Spleen (tissue), 7 donors: ENCODE data around the gene C9.

Source experiments
- CTCF ChIP-seq, 11 experiments: fragments of 200-600 bp in 7 of 11; fragments of 450-650 bp in 4 of 11; sonication (generic) in 4 of 11; IDR thresholded peaks in 8 of 11; conservative IDR thresholded peaks in 3 of 11; 1 replicate in 7 of 11; 2 replicates in 4 of 11; pipeline versions ENCODE4 v1.4.0 to v1.8.0; 2016 to 2021; ENCODE audit warnings: antibody characterized with exemption in 11 of 11, inconsistent platforms in 4 of 11, mild to moderate bottlenecking in 1 of 11
- POLR2AphosphoS5 ChIP-seq, 3 donors: sonication (generic); formaldehyde crosslinking; IDR thresholded peaks; one replicate each; pipeline ENCODE4 v1.5.1; 2017; ENCODE audit warnings: antibody characterized with exemption in 3 of 3
- donor health status: DM: no; HTN: no; CAD: no; lungs with moderate emphysema.
- donor health status: DM: no; HTN: no; CAD: no.
- donor health status: DM: no; HTN: no; CAD: no.

DNA sequence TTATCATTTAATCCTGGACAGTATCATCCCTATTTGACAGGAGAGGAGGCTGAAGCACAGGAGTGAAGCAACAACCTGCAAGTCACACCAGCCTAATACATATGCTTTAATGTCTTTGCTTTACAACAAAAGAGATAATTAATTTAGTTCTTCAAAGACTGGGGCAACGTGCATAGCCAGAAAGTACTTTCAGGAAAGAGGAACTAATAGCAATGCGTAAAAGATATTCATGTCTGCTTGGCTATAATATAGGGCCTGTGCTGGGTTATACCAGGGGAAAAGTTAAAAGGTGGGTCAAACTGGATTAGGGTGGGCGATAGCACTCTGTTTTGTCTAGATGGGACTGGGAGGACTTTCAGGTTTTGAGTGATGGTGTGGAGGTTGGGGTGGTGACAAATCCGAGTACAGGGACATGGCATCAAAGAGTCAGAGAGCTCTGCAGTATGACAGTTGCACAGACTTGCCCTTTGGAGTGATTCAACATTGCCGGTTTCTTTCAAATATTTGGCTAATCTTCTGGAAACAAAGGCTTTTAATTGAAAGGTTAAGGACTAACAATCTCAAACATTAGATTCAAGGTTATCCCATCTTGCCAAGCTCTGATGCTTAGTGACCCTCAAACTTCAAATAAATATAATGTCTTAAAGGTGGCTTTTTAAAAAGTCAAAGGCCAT lies 48.6 kb upstream of the C9 start:
- TF ChIP-seq POLR2AphosphoS5 (IDR thresholded peaks at IDR 0.05) (no peak), CTCF (IDR thresholded peaks at IDR 0.05 in 8 of 11, conservative IDR thresholded peaks at IDR 0.05 in 3 of 11) (no peak)
